Right lobe of liver (tissue), 6 donors: ENCODE measurements around the gene CCNI2. TPM values are rescaled to one million over a fixed set of nuclear protein-coding genes. Genes with fewer than 3 reads are reported as not detected.

Experiments used
- ATAC-seq, 4 donors: fragments of 200-7000 bp; cut with Tn5 transposase; one replicate each; pipeline ENCODE4 v1.9.1; 2020; ENCODE audit warnings: mild to moderate bottlenecking in 4 of 4, moderate library complexity in 4 of 4
- DNase-seq, 3 donors: peaks; one replicate each; pipeline ENCODE4 v3.0.0-alpha.2; 2020
- H3K27ac ChIP-seq, 3 donors: fragments of 200-600 bp; one replicate each; pipeline ENCODE4 v1.8.0; 2022
- H3K27me3 ChIP-seq, 2 donors: fragments of 200-600 bp; one replicate each; pipeline ENCODE4 v1.8.0; 2022
- H3K36me3 ChIP-seq, 4 donors: fragments of 200-600 bp; sonication (generic) in 1 of 4; one replicate each; pipeline versions ENCODE4 v1.5.1 to v1.8.0; 2017 to 2022; ENCODE audit warnings: control low read depth in 1 of 4
- H3K4me1 ChIP-seq, 4 donors: fragments of 200-600 bp; sonication (generic) in 1 of 4; one replicate each; pipeline versions ENCODE4 v1.5.1 to v1.8.0; 2017 to 2022; ENCODE audit warnings: control low read depth in 1 of 4
- H3K4me3 ChIP-seq, 3 donors: fragments of 200-600 bp; one replicate each; pipeline ENCODE4 v1.8.0; 2022
- H3K9me3 ChIP-seq, 4 donors: fragments of 200-600 bp; sonication (generic) in 1 of 4; one replicate each; pipeline versions ENCODE4 v1.5.1 to v1.8.0; 2017 to 2022; ENCODE audit warnings: control low read depth in 1 of 4
- POLR2A ChIP-seq: fragments of 450-650 bp; IDR thresholded peaks from one replicate; pipeline ENCODE4 v1.6.1; 2017; ENCODE audit warnings: antibody characterized with exemption, mild to moderate bottlenecking
- WGBS: methylation state at CpG from one replicate; pipeline ENCODE4 v1.1.6; 2018; ENCODE audit warnings: low coverage, low lambda C conversion rate; ENCODE audit not compliant: insufficient coverage; ENCODE audit errors: missing lambda C conversion rate; 5-methylcytosine and 5-hydroxymethylcytosine counted together
- intact Hi-C, 2 donors: fragments of 100-400 bp; cut with DNase I; formaldehyde crosslinking; loops; one replicate each; pipeline versions ENCODE4 v1.11.2 to v1.14.1; 2022
- total RNA-seq, 6 experiments: library from RNA; depleted of rRNA in 2 of 6; stranded (reverse); fragments of >200 nt in 2 of 6; fragmentation: NEBNext Ultra II Directional in 3 of 6; extraction: Animal tissue kit (Norgen Biotek cat#: 25700) in 3 of 6; gene quantifications; one replicate each; pipeline versions ENCODE4 v1.1.0 to v1.2.4, GENCODE V29; 2016 to 2023
- TF ChIP-seq, protein P1 (sequence below), 4 donors: fragments of 200-600 bp in 3 of 4; fragments of 450-650 bp in 1 of 4; IDR thresholded peaks; one replicate each; pipeline versions ENCODE4 v1.5.1 to v1.8.0; 2016 to 2022; ENCODE audit warnings: antibody characterized with exemption in 4 of 4, mild to moderate bottlenecking in 2 of 4
- donor health status: DM: no; HTN: yes; CAD: no.
- donor health status: DM: no; HTN: no; CAD: no.
- donor health status: DM: no; HTN: no; CAD: no.
- donor health status: DM: no; HTN: yes; CAD: no.
- donor health status: DM: no; HTN: yes; CAD: no.

Gene CCNI2
- total RNA-seq, 6 experiments from 2014 or later = 0.11 TPM; not detected in 5

DNA sequence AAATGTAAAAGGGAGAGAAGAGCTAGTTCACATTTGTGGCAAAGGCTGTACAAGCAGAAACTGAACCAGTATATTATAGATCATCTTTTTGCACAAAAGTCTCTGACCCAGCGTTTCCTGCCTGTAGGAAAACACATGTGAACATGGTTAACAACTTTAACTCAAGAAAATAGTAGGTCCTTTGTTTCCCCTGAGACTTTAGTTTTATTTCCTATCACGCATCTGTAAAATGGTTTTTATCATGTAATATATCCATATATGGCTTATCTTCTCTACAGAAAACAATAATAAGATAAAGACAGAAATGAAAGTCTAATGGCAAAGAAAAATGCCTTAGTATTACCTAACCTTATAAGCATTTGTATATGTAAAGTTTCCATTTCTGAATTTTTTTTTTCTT is 12.5 kb upstream of the CCNI2 start:
- Histone ChIP-seq H3K27me3 (no peaks in the 10 kb centered on the region), H3K27ac (no peak overlapping the region), H3K36me3 (no peaks in the 10 kb centered on the region), H3K4me1 (peaks cover 0 to 9% (median 0%) of the 10 kb centered on the region in 4 donors), H3K9me3 (no peaks in the 10 kb centered on the region), H3K4me3 (no peak overlapping the region)
- ATAC-seq (no peak), DNase-seq (no peak)
- 61% methylated on average over 2 of the region's 2 CpGs for WGBS
- intact Hi-C loops = no loop called here
- TF ChIP-seq POLR2A = no peak
- TF ChIP-seq, protein P1, sequence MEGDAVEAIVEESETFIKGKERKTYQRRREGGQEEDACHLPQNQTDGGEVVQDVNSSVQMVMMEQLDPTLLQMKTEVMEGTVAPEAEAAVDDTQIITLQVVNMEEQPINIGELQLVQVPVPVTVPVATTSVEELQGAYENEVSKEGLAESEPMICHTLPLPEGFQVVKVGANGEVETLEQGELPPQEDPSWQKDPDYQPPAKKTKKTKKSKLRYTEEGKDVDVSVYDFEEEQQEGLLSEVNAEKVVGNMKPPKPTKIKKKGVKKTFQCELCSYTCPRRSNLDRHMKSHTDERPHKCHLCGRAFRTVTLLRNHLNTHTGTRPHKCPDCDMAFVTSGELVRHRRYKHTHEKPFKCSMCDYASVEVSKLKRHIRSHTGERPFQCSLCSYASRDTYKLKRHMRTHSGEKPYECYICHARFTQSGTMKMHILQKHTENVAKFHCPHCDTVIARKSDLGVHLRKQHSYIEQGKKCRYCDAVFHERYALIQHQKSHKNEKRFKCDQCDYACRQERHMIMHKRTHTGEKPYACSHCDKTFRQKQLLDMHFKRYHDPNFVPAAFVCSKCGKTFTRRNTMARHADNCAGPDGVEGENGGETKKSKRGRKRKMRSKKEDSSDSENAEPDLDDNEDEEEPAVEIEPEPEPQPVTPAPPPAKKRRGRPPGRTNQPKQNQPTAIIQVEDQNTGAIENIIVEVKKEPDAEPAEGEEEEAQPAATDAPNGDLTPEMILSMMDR (IDR thresholded peaks at IDR 0.05) = no peak

DNA sequence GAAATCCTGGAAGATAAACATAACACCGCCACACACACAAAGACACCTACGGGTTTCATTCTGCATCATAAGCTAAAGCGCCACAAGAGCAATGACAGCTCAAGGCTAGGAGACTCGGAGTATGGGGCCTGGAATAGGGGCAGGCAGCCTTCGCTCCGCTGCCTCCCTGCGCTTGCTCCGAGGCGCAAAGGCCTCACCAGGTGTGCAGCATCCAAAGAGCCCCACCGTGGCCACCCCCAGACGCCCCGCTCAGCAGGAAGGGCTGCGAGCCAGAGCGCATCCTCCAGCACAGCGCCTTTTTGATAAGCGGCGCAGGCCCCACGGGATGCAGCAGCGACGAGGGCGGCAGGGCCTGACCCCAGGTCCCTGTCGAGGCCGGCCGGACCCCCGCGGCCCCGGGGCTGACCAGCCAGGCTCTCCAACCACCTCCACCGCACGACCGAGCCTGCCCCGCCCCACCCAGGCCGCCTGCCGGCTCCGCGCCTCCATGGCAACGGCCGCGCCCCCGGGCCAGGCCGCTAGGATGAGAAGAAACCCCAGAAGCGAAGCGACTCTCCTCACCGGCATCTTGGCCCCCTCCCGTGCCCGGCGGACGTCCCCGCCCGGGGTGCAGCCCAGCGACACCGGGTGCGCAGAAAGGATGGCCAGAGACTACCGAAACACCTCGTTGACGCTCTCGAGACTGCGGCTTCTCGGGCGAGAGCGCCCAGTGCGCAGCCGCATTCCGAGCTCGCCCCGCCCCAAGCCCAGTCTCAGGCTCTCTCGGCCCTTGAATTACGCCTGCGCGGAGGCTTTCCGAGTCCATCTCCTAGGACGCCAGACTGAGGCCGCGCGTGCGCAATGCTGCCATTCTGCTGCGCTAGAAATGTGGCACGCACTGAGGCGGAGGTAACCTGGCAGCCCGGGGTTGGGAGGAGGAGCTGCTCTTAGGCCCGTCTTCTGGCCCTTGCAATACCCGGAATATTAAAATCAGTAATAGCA is 10.1 kb upstream of the CCNI2 start, which contains the start of gene KIF3A:
KIF3A (minus strand) TSS at position 694 of the 981 bp plus-strand sequence; CDS start at position 567, 127 bp downstream.
- Histone ChIP-seq H3K9me3 (no peaks in the 10 kb centered on the region), H3K4me3 (peak within 1 kb of the TSS; percentile 72 to 95 (median 94)), H3K36me3 (no peaks in the 10 kb centered on the region), H3K4me1 (peaks cover 0 to 9% (median 0%) of the 10 kb centered on the region in 4 donors), H3K27me3 (no peaks in the 10 kb centered on the region), H3K27ac (no peak within 1 kb of the TSS)
- intact Hi-C loops = no loop called here
- TF ChIP-seq, protein P1 (IDR thresholded peaks at IDR 0.05) = peak in 1 of 4 donors; percentile 32
- TF ChIP-seq POLR2A = no peak
- 0% methylated on average over 21 of the region's 81 CpGs for WGBS
- peak; percentile 99 for ATAC-seq
- peak; percentile 98 to 99 (median 99) for DNase-seq

DNA sequence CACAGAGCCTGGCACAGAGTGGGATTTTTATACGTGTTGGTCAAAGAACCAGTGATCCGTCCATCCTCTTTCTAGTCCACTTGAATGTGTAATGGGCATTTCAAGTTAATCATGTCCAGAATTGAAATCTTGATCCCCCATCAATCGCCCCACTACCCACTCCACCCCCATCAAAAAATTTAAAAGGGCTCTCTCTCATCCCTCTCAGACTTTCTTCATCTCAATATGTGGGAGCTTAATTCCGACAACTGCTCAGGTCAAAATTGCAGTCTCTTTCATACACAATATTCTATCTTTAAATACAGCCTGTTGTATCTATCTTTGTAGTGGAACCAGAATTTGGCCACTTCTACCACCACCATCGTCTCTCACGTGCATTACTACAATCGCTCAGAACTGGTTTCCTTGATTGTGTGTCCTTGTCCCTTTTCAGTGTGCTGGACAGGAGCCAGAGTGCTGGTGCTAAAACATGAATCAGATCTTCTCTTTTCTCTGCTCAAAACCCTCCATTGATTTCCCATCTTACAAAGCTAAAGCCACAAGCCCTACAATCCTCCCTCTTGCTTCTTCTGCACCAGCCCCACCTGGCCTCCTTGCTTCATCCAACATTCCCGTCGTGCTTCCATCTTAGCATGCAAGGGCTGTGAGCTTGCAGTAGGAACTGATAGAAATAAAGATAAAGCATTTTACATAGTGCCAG is 9.1 kb upstream of the CCNI2 start:
- no peak for DNase-seq
- Histone ChIP-seq H3K4me3 (peak overlapping the region in 1 of 3 donors; percentile 95), H3K36me3 (no peaks in the 10 kb centered on the region), H3K27me3 (no peaks in the 10 kb centered on the region), H3K9me3 (no peaks in the 10 kb centered on the region), H3K4me1 (peaks cover 0 to 9% (median 0%) of the 10 kb centered on the region in 4 donors), H3K27ac (no peak overlapping the region)
- TF ChIP-seq POLR2A = no peak
- TF ChIP-seq, protein P1 (IDR thresholded peaks at IDR 0.05) = no peak
- 70% methylated on average over 9 of the region's 9 CpGs for WGBS
- intact Hi-C loops = no loop called here
- ATAC-seq = no peak

DNA sequence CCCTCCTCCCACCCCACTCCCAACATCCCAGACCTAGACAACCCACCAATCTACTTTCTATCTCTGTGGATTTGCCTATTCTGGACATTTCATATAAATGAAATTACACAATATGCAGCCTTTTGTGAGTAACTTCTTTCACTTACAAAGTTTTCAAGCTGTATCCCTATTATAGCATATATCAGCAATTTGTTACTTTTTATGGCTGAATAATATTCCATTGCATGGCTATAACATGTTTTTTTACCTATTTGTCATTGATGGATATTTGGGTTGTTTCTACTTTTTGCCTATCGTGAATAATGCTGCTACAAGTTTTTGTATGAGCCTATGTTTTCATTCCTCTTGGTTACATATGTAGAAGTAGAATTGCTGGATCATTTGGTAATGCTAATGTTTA is 8.0 kb upstream of the CCNI2 start:
- intact Hi-C loops = no loop called here
- no peaks in the 10 kb centered on the region for H3K27me3 ChIP-seq
- H3K4me3 ChIP-seq = no peak overlapping the region
- no peak overlapping the region for H3K27ac ChIP-seq
- no peak for ATAC-seq
- no peak for DNase-seq
- 40% methylated on average over 1 of the region's 1 CpG for WGBS
- H3K9me3 ChIP-seq = no peaks in the 10 kb centered on the region
- TF ChIP-seq, protein P1 (IDR thresholded peaks at IDR 0.05) = no peak
- no peaks in the 10 kb centered on the region for H3K36me3 ChIP-seq
- peaks cover 0 to 9% (median 0%) of the 10 kb centered on the region in 4 donors for H3K4me1 ChIP-seq
